HG02678 (cell line): Measurements from ENCODE around the gene TRIO.
"Not testable (repeated sequence)": the region's sequence is repeated elsewhere in the genome, so short reads cannot be mapped to it uniquely, and the experiment has no call there.

Experiments used
- ATAC-seq: cut with Tn5 transposase; IDR thresholded peaks from one replicate; pipeline ENCODE4 v1.9.1; 2021; ENCODE audit warnings: mild to moderate bottlenecking, moderate library complexity; ENCODE audit not compliant: unreplicated experiment

Gene TRIO

DNA sequence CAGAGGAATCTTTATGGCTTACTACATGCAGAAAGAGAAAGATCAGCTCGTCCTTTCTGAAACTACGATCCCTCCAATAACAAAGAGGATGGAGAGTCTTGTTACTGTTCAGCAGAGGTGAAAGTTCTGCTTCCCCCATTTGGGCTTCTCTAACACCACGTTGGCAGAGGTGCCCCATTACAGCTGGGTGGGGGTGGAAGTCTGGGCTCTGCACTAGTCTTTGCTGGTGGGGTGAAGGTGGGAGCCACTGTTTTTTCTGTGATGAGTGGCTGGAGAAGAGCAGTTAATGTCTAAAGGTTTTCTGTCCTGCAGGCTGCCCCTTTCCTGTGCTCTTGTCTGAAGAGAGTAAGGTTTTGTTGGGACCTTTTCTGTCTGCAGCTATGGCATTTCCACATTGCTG lies 373.8 kb downstream of the TRIO start:
- ATAC-seq, result no peak

DNA sequence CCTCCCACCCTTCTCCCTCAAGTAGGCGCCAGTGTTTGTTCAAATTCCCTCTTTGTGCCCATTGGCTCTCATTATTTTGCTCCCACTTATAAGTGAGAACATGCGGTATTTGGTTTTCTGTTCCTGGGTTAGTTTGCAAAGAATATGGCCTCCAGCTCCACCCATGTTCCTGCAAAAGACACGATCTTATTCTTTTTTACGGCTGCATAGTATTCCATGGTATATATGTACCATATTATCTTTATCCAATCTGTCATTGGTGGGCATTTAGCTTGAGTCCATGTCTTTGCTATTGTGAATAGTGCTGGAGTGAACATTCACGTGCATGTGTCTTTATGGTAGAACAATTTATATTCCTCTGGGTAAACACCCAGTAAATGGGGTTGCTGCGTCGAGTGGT lies 375.5 kb downstream of the TRIO start:
- ATAC-seq, result no peak

DNA sequence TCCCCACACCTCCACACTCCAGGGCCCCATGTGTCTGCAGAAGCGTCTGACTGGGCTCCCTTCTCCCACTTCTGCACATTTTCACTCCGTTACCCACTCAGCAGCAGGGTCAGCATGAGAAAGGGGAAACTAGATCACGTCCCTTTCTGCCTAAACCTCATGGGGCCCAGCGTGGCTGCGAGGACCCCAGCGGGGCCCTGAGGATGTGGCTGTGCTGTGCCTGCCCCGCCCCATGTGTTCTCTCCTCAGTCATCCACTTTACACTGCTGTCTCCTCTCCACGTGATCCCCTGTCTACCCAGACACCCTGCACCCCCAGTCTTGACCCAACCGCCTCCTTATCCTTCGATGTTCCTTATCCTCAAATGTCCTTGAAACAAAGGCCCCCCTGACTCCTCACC lies 378.6 kb downstream of the TRIO start:
- no peak for ATAC-seq

DNA sequence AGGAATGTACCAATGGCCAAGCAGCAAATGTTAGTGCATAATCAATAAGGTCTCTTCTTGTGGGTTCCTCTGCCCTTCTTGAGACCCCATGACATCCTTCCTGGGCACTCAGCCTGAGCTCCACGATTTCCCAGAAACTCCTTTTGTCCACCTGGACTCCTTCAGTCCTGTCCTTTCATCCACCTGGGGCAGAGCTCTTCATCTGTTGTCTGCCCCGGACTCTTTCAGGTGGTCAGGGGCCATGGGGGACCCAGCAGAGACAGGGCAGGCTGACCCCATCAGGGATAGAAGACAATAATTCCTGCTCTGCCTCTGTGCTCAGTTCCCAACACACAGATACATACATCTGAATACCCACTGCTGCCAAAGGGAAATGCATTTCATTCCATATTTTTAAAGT lies 379.6 kb downstream of the TRIO start:
- ATAC-seq, result no peak

DNA sequence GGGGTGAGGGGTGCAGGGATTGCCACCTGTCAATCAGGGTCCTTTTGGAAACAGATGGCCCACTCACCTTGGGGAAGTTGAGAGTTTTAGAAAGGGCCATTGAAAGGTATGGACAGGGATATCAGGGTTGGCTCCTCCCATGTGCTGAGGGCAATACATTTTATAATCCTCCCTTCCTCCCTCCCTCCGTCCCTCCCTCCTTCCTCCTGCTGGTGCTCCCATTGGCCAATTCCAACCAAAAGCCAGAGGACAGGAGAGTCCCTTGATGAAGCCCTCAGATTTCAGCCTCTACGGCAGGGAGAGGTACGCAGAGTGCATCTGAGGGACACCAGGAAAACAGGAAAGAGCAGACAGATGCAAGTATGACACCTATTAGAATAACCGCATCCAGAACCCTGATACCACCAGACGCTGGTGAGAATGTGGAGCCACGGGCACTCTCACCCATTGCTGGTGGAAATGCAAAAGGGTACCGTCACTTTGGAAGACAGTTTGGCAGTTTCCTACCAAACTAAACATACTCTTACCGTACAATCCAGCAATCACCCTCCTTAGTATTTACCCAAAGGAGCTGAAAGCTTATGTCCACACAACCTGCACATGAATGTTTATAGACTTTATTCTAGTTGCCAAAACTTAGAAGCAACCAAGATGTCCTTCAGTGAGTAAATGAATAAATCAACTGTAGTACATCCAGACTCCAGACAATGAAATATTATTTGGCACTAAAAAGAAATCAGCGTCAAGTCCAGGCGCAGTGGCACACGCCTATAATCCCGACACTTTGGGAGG lies 380.3 kb downstream of the TRIO start:
- ATAC-seq, result no peak

DNA sequence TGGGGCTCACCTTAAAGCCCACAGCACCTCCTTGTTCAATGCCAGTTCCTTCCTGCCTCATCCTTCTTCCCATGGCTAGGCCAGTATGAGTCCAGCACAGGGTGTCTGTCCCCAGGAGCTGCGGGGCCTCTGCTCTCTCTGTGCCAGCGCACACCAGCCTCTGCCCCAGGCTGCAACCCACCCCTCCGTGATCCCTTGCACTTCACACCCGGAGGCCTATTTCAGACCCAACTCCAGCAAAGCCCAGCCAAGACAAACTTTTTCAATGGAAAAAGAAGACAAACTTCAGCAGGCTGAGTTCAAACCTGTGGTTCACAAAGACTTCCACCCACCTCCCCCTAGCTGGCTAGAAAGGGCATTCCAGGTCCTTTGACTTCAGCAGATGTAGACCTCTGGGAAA lies 382.3 kb downstream of the TRIO start:
- ATAC-seq, result no peak

DNA sequence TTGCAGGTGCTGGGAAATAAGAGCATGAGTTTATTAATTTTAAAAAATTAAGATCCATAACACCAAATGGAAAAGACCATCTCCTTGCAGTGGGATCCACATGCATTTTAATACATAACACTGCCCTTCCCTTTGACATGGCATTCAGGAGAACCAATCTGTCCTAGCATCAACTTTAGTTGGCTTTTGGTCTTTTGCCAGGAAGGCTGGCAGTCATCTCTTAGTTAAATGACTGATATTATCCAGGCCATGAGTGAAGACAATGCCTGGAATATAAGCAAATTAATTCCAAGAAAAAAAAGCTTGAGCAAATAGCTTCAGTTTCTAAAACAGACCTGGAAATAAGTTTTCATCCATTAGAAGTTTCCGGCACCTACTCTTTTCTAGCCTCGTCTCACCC lies 383.4 kb downstream of the TRIO start:
- ATAC-seq, result no peak

DNA sequence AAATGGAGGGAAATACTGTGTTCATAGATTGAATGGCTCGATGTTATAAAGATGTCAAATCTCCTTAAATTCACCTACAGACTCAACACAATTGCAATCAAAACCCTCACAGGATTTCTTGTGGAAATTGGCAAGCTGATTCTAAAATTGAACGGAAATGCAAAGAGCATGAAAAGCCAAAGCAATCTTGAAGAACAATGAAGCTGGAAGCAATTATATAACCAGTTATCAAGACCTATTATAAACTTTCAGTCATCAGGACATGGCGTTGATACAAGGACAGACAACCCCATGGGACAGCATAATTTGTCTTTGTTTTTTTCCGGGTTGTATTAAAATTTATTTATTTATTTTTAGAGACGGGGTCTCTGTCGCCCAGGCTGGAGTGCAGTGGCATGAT lies 385.0 kb downstream of the TRIO start:
- no peak for ATAC-seq

DNA sequence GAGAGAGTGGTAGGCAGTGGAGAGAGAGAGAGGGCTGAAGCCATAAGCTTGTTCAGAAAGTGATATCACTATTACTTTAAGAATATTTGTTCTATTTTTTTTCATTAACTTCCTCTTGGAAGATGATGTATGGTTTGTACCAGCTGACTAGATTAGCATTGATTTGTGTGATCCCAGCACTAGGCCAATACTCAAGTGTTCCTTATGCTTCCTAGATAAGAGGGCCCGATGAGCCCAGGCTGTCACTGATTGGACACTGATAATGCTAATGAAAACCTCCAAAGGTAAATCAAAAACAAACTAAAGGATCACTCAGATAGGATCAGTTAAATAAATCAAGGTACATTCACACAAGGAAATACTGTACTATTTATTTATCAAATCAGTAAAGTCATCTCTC lies 385.8 kb downstream of the TRIO start:
- ATAC-seq, result no peak

DNA sequence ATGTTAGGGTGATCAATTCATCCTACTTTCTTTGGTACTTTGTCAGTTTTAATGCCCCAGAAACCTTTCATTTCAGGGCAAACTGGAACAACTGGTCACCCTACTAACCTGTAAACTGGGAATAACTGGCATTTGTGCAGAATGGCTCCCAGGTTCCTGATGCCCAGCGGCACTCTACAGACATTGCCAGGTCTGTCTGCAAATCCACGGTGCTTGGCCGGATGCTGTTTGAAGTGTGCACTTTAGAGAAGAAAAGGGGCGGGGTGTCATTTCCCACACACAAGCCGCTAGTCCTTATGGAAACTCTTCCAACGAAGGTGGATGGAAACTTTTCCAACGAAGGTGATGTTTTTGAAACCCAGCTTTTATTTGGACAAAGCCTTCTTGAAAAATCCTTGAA lies 388.5 kb downstream of the TRIO start:
- ATAC-seq, result no peak

DNA sequence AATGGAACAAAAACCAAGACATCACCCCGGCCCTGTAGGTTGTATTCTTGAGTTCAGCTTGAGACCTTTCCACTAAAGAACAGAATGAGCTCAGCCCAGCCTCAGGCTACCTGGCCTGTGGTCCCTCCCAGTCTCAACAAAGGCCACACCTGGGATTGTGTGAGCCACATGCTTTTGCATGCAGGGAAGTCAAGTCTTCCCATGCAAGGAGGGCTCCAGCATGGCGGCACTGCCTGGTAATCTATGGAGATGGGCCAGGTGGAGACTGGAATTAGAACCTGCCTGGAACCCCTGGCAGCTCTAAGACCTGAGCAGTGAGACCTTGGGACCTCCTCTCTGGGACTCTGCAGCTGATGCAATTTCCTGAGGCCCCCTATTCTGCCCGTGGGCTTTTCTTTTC lies 389.0 kb downstream of the TRIO start:
- ATAC-seq, result no peak

DNA sequence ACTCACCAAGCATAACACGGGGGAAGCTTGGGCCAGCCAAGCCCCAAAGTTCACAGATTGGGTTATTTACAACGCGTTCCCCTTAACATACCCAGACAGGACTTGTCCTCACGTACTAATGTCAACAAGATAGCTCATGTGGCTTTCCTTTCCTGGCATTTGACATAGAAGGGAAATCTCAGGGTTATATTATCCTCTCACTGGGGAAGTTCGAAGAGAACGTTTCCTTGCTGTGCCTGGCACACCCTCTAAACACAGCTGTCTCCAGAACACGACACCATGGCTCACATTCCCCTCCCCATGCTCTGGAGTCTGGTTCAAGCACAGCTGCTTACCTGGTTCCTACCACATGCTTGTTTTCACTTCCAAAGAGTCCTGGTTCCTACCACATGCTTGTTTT lies 391.6 kb downstream of the TRIO start:
- no peak for ATAC-seq

DNA sequence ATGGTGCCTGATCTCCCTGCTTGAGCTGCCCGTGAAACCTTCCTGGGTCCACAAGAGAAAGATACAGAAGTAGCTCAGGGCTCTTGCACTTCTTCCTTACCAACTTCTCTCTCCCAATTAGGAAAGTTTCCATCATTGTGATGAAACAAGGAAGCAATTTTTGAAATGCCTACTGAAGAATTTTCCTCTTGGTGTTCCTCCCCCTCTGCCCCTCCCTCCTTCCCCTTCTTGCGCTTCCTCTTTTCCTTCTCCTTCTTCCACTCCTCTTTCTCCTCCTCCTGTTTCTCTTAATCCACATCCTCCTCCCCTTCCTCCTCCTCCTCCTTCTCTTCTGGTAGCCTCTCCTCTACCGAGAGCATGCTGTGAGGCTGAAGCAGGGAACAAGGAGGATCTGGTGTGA lies 402.2 kb downstream of the TRIO start:
- no peak for ATAC-seq

DNA sequence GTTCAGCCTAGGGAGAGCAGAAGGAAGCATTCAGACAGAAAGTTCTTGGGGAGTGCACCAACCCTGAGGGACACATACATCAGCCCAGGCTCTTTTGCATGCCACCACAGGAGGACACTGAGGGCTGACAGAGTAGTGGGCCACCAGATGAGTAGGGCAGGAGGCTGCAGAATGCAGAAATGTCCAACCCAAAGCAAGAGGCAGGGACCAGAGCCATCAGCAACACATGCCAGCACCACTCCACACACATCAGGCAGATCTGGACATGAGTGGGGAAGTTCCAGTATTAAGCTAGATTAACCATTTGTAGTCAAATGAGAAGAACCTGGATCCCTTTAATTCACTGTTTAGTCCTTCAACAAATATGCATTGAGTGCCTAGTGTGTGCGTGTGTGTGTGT lies 402.7 kb downstream of the TRIO start:
- ATAC-seq, result no peak

DNA sequence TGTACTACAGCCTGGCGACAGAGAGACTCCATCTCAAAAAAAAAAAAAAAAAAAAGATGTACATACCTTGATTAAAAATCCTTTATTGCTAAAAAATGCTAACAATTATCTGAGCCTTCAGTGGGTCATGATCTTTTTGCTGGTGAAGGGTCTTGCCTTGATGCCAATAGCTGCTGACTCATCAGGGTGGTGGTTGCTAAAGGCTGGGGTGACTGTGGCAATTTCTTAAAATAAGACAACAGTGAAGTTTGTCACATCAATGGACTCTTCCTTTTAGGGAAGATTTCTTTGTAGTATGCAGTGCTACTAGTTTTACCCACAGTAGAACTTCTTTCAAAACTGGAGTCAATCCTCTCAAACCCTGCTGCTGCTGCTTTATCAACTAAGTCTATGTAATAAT lies 404.5 kb downstream of the TRIO start:
- no peak for ATAC-seq

DNA sequence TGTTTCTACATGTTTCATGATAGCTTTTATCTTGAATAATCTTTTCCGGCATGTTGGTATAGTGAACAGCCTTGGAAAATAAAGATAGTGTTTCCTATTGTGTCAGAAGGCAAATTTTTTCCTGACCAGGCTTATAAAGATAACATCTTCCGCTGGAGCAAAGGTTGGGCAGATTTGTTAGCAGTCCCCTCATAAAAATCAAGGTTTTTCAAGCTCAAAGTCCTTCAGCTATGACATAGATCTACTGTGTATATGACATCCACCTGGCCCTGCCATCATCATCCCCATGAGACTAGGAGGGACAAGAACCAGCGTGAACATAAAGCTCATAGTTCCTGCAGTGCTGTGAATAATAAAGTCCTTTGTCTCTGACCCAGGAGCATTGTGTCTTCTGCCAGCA lies 408.1 kb downstream of the TRIO start:
- no peak for ATAC-seq

DNA sequence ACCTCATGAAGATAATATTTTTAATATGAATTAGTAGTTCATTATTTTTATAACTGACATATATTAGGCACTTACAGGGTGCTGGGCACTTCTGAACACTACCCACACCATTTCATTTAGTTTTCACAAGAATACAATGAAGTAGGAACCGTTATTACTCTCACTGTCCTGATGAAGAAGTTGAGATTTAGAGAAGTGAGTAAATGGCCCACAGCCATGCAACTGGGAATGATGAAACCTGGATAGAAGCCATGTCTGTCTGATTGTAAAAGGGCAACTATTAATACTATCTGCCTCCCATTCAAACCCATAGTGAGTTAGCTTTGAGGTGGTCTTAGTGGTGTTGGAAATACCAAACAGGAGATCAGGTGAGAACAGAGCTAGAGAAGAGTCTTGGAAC lies 408.9 kb downstream of the TRIO start:
- ATAC-seq, result no peak

DNA sequence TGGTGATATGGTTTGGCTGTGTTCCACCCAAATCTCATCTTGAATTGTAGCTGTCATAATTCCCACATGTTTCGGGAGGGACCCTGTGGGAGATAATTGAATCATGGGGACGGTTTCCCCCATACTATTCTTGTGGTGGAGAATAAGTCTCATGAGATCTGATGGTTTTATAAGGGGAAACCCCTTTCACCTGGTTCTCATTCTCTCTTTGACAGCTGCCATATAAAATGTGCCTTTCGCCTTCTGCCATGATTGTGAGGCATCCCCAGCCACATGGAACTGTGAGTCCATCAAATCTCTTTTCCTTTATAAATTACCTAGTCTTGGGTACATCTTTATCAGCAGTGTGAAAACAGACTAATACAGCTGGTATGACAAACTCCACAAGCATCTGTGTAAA lies 411.1 kb downstream of the TRIO start:
- ATAC-seq, result not testable (repeated sequence)

DNA sequence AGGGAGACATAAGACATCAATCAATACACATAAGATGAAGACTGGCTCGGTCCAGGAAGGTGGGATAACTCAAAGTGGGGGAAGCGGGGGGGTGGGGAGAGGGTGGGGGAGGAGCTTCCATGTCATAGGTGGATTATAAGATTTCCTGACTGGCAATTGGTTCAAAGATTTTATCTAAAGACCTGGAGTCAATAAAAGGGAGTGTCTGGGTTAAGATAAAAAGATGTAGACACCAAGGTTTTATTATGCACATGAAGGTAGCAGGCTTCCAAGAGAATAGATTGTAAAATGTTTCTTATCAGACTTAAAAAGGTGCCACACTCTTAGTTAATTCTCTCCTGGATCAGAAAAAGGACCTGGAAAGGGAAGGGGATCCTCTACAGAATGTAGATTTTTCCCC lies 412.9 kb downstream of the TRIO start:
- no peak for ATAC-seq

DNA sequence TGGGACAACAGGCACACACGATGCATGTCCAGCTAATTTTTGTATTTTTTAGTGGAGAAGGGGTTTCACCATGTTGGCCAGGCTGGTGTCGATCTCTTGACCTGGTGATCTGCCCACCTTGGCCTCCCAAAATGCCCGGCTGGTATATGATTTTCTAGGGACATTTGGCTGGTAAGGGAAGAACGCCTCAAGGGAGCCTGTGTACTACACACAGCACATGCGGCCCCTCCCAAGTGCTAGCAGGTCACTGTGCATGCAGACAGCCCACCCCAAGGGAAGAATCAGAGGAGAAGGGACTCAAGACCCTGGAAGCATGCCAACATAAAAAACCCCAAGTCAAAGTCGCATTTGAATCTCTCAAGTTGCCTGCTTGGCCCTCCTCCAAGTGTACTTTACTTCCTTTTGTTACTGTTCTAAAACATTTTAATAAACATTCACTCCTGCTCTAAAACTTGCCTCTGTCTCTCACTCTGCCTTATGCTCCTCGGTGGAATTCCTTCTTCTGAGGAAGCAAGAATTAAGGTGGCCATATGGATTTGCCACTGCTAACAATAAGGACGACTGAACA lies 414.1 kb downstream of the TRIO start:
- ATAC-seq, result no peak

DNA sequence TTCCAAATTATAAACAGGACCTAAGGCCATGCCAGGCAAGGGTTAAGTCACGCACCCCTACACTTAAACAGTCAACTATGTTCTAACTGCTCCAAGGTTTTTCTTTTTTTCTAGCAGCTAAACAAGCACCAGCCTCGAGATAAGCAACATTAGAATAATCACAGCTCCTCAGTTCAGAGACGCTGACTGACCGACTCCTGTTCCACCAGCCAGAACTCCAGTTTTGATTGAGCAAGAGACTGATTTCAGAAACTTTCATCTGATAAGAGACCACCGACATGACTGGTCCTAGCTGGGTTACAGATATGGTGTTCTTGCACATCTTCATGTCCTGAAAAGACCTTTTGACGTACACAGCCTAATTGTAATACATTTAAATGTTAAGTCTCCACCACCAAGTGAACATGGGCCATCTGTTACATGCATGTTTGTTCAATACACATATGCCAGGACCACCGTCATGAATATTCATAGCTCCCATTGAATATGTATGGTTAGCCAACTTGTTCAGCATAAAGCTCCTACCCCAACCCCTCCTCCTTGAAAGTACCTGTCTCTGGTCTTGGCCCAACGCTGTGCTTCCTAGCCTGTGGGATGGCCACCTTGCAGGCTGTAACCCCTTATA lies 414.8 kb downstream of the TRIO start:
- ATAC-seq, result no peak
